ENCODE results near the gene ADAM12.

DNA sequence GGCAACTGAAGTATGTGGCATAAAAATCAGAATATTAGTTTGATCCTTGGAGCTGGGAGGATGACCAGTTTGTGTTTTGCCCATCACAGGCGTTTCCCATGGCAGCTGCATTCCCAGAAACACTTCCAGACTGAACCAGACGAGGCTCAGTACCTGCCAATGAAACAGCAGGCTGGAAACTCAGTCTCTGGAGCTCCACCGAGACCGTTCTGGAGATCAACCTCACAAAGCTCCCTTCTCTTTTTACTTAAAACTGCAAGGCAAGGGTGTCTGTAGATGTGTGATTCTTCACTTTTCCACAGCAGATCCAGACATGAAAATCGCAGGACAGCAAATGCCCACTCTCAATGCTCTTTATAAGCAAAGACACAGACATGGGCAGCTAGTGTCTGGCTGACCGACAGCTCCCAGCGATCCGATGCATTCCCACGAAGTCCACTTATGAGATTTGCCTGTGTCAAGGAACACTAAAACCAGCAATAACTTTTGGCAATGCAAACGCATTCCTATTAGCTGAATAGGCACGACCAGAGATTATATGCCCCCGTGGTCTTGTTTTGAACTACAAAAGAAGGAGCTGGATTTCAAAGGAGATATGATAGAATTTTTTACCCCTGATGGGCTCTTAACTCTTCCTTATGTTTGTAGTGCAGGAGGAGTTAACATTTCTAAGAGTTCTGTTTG, 72.6 kb downstream of the ADAM12 start:
- TF ChIP-seq, protein P1, sequence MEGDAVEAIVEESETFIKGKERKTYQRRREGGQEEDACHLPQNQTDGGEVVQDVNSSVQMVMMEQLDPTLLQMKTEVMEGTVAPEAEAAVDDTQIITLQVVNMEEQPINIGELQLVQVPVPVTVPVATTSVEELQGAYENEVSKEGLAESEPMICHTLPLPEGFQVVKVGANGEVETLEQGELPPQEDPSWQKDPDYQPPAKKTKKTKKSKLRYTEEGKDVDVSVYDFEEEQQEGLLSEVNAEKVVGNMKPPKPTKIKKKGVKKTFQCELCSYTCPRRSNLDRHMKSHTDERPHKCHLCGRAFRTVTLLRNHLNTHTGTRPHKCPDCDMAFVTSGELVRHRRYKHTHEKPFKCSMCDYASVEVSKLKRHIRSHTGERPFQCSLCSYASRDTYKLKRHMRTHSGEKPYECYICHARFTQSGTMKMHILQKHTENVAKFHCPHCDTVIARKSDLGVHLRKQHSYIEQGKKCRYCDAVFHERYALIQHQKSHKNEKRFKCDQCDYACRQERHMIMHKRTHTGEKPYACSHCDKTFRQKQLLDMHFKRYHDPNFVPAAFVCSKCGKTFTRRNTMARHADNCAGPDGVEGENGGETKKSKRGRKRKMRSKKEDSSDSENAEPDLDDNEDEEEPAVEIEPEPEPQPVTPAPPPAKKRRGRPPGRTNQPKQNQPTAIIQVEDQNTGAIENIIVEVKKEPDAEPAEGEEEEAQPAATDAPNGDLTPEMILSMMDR (IDR thresholded peaks at IDR 0.05 in 8 of 11, conservative IDR thresholded peaks at IDR 0.05 in 3 of 11): no peak
- TF ChIP-seq POLR2AphosphoS5 (IDR thresholded peaks at IDR 0.05) (no peak), POLR2A (IDR thresholded peaks at IDR 0.05) (no peak)

Data from spleen (tissue), 7 donors.